T-helper 1 cell treated with Interleukin-12 subunit alpha and Interleukin-12 subunit beta and Interleukin-4 antibody, amounts not matched to agents 30 ng/mL and 1 ng/mL, for 36 hours (primary cell): Measurements from ENCODE around the gene VEPH1. TPM values are rescaled to one million over a fixed set of nuclear protein-coding genes. Genes with fewer than 3 reads are reported as not detected.

Experiments used
- intact Hi-C: fragments of 100-400 bp; cut with micrococcal nuclease; formaldehyde crosslinking; loops from one replicate; pipeline ENCODE4 v1.15.1; 2024
- total RNA-seq: library from RNA; stranded (reverse); gene quantifications from 2 replicates; pipeline ENCODE4 v1.2.3, GENCODE V29; 2022

VEPH1 gene
- total RNA-seq, 1 donor from 2014 or later: not detected

GRCh38 chr3:157390713-157391515 lies 112.3 kb downstream of the VEPH1 start:
- intact Hi-C loops: no loop called here

- intact Hi-C loops: no loop called here
These were observed 114.2 kb downstream of the VEPH1 start for GRCh38 chr3:157388976-157389375.

GRCh38 chr3:157387708-157388435 lies 115.3 kb downstream of the VEPH1 start:
- intact Hi-C loops: no loop called here

- intact Hi-C loops: no loop called here
These were observed 118.7 kb downstream of the VEPH1 start for GRCh38 chr3:157384491-157384890.

- intact Hi-C loops: no loop called here
These were observed 119.2 kb downstream of the VEPH1 start for GRCh38 chr3:157384031-157384430.

- intact Hi-C loops: no loop called here
These were observed 121.6 kb downstream of the VEPH1 start for GRCh38 chr3:157381606-157382005.

GRCh38 chr3:157379525-157380140 lies 123.6 kb downstream of the VEPH1 start:
- intact Hi-C loops: no loop called here

GRCh38 chr3:157376603-157377300 lies 126.5 kb downstream of the VEPH1 start:
- intact Hi-C loops: no loop called here

GRCh38 chr3:157375342-157375986 lies 127.8 kb downstream of the VEPH1 start:
- intact Hi-C loops: no loop called here

GRCh38 chr3:157374933-157375332 lies 128.3 kb downstream of the VEPH1 start:
- intact Hi-C loops: no loop called here

GRCh38 chr3:157373783-157374182 lies 129.4 kb downstream of the VEPH1 start:
- intact Hi-C loops: no loop called here

- intact Hi-C loops: no loop called here
These were observed 132.3 kb downstream of the VEPH1 start for GRCh38 chr3:157370867-157371266.

GRCh38 chr3:157369727-157370421 lies 133.3 kb downstream of the VEPH1 start:
- intact Hi-C loops: no loop called here

- intact Hi-C loops: no loop called here
These were observed 135.0 kb downstream of the VEPH1 start for GRCh38 chr3:157368171-157368570.

GRCh38 chr3:157363393-157363792 lies 139.8 kb downstream of the VEPH1 start:
- intact Hi-C loops: no loop called here

GRCh38 chr3:157362348-157362747 lies 140.9 kb downstream of the VEPH1 start:
- intact Hi-C loops: no loop called here

GRCh38 chr3:157360044-157360443 lies 143.2 kb downstream of the VEPH1 start:
- intact Hi-C loops: no loop called here

- intact Hi-C loops: no loop called here
These were observed 146.7 kb downstream of the VEPH1 start for GRCh38 chr3:157356541-157356940.

GRCh38 chr3:157355276-157355675 lies 147.9 kb downstream of the VEPH1 start:
- intact Hi-C loops: no loop called here

- intact Hi-C loops: no loop called here
These were observed 148.5 kb downstream of the VEPH1 start for GRCh38 chr3:157354722-157355121.
